NCI-H2107 treated with DMSO at 0.1 percent for 48 hours (cell line): ENCODE data around the gene NUMA1.

Source experiments
- DNase-seq: peaks from one replicate; lab custom pipeline; 2025; ENCODE audit not compliant: unreplicated experiment; lab: John Stamatoyannopoulos, UW

Gene NUMA1

DNA sequence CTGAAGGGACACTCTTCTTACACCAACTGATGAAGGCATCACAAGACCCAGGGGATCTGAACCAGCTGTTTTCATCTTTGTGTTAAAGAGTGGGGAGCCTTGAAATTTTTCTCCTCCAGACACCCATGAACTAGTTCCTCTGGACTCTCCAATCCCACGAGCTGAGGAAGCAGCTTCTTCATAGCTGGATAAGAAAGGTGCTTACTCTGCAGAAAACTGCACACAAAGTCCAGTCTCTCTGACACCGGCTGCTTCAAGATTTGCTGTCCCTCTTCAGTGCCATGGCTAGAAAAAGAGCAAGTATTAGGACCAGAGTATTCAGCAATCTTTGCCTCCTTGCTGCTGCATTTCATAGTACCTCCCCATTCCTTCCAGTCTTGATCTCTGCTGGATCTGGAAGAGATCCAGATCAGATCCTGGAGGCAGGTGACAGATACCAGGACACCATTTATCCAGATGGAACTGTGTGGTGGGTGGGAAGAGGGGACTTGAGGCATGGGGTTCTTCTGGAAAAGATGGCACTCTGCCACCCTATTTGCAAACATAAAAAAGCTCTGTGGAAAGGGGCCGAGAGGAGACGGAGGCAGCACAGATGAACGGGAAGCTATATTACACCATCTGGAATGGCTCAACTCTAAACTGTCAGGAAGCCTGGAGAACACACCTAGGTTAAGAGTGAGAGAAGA is 56.1 kb downstream of the NUMA1 start:
- no peak for DNase-seq

DNA sequence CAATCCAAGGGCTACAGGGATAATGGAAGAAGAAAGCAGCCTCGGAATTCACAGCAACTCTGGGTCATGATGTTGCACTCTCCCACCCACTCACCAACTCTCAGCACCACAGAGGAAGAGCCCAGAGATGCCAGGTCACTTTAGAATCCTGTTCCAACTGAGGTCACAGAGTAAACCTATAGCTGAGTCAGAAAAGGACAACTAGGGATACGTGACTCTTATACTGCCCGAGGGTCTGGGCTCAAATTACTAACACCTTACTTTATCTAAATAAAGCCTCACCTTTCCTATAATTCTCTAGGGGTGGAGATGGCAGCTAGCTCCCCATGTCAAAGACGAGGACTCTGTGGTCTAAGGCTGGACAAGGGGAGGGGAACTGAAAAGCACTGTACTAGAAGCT is 57.0 kb downstream of the NUMA1 start:
- DNase-seq, result no peak

DNA sequence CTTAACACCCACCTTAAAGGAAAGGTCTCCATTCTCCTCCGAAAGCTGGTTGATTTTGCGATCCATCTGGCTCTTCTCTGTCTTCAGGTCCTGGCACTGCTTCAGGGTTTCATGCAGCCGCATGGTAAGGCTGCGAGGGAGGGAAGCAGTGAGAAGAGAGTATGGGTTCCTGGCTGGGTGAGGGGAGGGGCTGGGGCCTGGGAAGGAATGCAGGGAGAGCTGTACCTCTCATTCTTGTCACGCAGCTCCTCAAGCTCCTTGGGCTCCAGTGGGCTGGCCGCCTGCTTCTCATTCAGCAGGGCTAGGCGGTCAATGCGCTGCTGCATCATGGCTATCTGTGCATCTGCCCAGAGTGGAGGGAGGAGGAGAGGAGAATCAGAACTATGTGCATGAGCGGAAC is 62.2 kb downstream of the NUMA1 start:
- no peak for DNase-seq

DNA sequence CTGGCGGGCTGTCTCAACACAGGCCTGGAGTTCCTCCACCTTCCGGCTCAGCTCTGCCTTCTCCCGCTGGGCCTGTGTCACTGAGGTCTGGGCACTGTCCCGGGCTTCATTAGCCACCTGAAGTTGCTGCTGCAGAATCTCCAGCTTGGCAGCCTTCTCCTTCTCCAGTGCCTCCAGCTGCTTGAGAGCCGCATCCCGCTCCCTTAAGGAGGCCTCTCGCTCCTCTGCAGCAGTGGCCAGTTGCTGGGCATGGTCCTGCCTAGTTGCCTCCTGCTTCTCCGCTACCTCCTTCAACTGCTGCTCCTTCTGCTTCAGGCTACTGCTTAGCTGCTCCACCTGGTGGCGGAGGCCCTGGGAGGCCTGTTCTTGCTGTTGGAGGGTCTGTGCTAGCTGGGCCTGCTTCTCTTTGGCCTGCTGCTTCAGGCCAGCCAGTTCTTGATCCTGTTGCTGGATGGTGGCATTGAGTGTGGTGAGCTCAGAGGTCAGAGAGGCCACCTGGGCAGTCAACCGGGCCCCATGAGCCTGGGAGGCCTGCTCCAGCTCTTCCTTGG is 64.8 kb downstream of the NUMA1 start:
- no peak for DNase-seq

DNA sequence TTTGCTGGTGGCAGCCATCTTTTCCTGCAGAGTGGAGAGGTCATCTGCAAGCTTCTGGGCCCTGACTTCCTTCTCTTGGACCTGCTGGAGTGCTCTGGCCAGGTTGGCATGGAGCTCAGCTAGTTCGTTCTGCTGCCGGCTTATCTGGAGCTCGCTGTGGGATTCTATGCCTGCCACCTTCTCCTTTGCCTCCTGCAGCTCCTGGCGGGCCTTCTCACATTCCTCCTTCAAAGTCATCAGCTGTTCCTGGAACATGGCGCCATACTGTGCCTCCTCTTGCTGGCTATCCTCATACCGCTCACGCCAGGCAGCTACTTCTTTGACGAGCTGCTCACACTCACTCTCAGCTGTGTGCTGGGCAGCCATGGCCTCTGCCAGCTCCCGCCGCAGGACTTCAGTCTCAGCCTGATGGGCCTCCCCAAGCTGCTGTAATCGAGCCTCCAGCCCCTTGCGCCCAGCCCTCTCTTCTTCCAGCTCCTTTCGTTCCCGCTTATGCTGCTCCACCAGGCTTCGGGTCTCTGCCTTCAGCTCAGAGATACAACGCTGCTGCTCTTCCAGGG is 65.5 kb downstream of the NUMA1 start:
- no peak for DNase-seq

DNA sequence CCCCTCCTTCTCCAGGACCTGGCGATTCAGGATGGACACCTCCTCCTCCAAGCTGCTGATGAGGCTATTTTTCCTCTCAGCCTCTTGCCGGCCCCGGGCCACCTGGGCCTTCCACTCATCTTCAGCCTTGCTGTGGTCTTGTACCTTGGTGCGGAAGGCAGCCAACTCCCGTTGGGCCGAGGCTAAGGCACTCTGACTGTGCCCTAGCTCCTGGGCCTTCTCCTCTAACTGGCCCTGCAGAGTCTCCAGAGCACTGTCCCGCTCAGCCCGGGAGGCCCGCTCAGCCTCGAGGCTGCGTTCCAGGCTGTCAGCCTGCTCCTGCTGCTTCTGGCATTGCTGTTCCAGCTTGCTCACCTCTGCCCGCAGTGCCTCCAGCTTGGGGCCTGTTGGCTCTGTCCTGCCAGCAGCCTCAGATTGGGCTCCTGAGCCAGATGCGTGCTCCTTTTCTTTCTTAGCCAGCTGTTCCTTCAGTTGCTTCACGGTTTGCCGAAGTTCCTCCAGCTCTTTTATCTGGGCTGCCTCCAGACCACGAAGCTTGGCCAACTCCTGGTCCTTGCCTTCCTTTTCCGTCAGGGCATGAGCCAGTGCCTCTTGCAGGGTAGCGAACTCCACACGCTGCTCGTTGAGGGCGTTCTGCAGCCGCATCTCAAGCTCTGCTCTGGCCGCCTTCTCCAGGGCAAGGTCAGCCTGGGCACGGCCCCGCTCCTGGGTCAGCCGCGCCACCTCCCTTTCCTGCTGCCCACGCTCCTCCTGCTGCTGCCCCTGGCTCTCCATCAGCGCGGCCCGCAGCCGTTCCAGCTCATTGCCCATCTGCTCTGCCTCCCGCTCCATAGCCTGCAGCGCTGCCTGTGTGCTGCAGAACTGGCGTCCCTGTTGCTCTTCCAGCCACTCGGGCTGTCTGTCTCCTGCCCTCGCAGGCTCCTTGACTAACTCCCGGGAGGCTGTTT is 66.3 kb downstream of the NUMA1 start:
- DNase-seq, result no peak

DNA sequence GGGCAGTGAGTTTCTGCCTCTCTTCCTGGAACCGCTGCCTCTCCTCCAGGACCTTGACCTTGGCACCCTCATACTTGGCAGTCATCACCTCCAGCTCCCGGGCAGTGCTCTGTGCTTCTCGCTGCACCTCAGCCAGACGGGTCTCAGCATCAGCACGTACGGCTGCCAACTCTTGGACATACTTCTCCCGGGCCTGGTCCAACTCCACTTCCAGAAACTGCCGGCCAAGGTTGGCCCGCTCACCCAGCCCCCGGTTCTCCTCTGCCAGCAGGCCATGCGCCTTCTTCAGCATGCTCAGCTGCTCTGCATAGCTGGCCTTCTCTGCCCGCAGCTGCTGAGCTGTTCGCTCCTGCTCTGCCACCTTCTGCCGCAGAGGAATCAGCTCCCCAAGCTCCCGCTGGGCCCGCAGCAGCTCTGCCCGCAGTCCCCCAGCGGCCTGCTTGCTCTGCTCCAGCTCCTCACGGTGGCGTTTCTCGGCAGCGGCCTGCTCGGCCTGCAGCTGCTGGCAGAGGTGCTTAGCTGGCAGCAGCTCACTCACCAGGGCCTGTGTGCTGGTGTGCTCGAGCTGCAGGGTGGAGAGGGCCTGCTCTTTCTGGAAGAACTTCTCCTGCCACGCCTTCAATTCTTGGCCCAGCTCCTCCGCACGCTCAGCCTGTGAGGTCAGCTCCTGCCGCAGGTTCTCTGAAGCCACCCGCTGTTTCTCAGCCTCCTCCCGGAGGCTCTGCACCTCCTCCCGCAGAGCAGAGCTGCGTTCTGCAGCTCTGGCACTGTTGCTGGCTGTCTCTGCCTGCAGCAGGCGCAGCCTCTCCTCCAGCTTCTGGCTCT is 67.2 kb downstream of the NUMA1 start:
- no peak for DNase-seq

DNA sequence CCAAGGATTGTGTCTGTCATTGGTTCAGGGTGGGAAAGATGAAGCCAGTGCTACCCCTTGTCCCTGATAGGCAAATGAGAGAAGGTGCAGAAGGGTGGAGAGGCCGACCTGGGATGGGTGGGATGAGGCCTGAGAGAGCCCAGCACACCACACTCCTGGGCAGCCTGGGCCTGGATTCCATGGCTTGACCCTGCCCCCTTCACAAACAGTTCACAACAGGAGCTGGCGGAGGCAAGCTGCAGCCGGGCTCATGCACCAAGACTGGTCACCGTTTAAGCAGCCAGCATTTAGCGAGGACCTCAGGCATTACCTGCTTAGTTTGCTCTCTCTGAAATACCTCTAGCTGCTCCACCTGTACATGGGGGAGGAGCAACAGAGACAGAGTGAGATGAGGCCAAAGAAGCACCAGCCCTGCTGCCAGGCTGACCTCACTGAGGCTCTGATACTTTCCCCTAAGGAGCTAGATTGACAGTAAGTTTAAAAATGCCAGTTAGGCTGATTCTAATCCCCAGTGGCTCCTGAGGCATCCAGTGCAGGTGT is 68.2 kb downstream of the NUMA1 start:
- DNase-seq, result no peak

DNA sequence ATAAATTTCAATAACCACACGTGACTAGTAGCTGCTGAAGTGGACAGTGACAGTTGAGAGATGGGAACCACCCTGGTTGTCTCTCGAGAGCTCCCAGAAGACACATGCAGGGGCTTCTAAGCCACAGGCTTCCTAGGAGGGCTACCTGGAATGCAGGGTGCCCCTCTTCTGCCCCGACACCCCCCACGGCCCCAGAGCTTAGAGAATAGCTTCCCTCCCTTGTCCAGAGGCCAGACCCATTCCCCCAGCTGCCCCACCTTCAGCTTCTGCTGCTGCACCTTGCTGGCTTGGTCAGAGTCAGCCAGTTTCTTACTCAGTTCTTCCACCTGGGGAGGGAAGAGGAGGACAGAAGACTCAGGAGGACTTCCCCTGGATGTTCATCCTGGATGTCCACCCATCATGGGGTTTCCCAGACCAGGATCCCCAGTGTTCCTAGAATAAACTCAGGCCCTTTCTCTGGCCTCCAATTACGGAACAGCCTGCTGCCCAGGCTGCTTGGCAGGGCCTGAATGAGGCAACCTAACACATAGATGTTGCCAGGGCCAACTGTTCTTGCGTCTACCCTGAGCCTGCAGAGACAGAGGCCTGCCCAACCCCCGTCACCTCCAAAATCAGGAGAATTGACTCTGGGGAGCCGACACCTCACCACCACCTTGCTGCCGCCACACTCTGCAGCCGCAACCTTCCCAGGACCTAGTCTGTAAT is 69.7 kb downstream of the NUMA1 start:
- no peak for DNase-seq

DNA sequence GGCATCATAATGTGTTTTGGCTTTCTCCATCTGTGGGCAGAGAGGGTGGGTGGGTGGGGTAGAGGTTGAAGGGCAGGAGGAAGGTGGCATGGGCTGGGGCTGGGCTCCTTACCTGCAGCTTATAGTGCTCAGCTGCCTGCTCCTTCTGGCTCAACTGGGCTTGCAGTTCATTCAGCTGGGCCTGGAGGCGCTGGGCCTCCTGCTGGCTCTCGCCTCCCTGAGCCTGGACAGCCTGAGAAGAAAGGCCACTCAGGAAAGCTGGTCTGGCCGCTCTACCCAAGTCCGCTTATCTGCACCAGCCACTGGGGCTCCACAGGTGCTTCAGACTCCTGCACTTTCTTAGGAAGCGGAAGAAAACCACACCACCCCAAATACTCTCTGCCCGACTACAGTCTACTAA is 71.2 kb downstream of the NUMA1 start:
- no peak for DNase-seq

DNA sequence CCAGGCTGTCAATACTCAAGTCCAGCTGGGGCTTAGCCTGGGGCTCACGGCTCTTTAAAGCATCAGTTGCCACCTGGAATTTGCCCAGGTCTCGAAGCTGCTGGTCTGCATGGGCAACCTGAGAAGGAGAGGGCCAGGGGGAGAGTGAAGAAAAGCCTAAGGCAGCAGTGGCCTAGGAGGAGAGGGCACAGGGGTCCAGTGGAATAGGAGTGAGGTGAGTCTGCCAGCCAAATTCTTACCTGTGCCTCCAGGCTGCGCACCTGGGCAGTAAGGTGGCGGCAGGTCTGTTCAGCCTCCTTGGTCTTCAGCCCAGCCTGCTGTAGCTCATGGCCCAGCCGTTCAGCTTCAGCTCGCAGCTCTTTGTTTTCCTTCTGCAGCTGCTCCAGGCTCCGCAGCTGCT is 71.6 kb downstream of the NUMA1 start:
- no peak for DNase-seq

DNA sequence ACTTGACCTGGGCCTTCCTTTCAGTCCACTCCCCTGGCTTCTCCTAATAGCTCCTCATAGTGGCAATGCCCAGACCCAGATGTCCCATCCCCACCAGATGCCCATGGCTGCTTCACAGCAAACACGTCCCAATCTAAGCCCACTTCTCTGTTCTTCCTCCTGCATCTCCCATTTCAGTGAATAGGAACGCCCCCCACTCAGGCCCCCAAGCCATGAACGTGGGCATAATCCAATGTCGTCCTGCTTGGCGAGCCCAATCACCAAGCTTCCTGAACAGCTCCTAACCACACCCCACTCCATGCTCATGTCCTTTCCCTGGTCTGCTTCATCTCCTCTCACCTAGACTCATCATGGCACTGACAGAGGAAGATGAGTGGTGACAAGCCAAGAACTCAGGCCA is 72.8 kb downstream of the NUMA1 start:
- no peak for DNase-seq

DNA sequence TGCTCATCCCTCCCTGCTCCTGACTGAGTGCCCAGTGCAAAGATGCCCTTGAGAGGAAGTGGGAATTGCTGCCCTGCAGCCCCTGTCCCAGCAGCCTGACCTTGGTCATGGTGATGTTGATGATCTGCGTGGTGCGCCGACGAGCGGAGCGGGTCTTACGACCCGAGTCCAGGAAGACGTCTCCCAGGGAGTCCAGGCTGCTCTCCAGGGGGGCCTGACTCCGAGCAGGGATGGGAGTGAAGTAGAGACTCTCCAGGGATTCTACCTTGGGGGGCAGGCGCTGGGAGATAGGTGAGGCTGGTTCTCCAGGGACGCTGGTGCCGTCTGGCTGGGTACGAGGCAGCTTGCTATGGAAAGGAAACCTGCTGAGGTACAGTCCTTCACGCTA is 73.3 kb downstream of the NUMA1 start:
- DNase-seq, result no peak

DNA sequence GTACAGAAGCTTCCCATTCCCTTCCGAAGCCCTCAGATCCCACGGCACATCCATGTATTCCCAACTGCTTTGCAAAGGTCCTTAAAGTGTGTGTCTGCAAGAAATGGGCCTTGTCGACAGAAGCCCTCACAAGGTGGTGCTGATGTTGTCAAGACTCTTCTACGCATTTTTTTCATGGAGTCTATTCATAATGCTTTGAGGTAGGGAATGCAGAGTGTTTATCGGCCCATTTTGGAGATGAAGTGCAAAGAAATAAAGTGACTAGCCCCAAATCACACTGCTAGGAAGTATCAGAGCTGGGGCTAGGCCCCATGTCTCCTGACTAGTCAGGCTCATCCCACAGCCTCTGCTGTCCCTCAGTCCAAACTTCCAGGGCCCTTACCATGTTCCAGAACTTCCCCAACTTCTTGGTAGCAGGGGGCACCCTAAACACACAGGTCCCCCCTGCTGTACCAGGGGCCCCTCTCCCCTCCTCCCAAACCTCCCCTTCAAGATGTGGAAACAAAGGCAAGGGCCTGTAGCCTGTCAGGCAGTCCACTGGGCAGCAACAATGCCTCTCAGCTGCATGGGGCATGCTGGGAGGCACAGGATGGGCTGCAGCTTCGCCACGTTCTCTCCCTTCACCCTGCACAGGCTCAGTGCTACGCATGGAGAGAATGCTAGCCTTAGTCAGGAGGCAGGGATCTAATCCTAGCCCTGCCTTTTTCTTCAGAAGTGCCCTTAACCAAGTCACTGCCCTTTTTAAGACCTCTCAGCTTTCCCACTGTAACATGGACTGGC is 73.8 kb downstream of the NUMA1 start:
- DNase-seq, result no peak

DNA sequence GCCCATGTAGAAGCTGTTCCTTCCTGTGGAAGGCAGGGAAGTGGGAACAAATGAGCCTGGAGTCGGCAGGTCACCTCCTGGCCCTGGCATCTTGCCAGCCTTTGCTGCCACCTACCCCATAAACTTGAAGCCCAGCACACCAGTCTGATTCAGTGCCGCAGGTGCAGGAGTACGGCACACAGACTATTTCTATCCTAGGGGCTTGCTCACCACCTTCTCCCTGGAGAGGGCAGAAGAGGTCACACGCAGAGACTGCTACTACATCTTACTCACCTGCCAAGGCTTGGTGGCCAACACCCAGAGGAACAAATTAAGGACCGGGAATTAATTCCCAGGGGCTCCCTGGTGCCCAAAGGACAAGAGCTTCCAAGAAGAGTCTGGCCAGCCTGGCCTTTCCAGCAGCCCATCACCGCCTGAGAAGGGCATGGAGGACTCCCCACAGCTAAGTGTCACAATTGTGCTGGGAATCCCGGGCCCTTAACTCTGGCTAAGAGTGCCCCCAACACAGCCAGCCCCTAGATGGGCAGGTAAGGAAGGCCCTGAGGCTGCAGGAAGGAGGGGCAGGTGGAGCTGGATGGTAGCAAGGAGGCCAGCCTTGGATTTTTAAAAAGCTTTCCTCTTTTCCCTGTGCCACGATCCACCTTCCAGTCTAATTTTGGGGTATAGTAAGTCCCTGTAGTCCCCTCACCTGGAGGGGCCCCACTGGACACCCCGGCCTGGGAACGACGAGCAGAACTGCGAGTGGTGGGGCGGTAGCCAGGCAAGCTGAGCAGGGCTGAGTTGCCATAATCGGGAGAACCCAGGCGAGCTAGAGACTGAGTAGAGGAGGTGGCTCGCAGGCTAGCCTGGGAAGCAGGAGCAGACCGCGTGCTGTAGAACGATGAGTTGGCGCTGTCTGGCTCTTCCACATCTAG is 74.7 kb downstream of the NUMA1 start:
- no peak for DNase-seq

DNA sequence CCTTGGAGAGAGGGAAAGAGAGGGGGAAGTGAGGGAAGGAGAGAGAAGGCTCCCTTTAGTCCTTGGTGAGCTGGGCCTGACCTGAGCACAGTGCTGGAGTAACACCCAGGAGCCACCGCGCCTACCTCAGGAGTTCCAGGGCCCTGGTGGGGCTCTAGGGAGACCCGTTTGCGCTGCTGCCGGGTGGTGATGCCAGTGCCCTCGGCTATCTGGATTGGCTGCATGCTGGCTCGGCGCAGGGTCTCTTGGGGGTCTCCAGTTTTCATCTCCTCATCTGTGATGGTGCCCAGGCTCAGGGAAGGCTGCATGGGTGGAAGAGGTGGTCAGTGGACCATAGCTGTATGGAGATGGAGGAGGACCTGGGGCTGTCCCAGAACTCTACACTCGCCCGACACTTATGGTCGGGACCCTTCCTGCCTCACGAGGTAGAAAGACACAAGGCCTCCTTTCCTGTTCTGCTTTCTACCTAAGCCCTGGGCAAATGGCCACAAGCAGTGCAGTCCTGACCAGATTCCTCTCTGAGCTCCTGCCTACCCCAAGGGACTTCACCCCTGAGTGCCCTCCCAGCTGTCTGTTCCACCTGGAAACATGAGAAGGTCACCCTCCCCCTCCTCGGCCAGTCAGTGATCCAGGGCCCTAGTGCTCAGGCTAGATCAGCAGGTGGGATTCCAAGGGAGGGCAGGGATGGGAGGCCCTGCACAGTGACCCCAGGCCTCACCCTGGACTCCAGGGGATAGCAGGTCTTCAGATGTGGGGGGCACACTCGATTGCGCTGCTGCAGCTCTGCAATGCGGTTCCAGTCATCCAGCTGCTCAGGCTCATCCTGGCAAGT is 75.6 kb downstream of the NUMA1 start:
- no peak for DNase-seq

DNA sequence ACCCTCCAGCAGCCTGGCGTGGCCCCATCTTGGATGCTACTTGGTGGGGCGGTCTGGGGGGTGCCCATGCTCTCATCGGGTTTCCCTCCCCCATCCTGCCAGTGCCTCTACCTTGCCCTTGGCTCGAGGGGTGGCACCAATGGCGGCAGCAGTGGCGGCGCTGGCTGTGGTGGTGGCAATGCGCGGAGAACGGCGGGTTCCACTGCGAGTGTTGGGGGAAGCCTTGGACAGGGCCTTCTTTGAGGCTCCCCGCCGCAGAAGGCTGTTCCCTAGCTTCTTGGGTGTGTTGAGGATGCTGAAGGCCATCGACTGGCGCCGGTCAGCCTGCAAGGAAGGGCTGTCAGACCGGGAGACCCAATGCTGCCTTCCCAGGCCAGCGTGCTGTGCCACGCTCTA is 76.6 kb downstream of the NUMA1 start:
- no peak for DNase-seq
